Skeletal muscle tissue (tissue), 4 donors: ENCODE measurements around the gene TRIM34. TPM values are rescaled to one million over a fixed set of nuclear protein-coding genes. Genes with fewer than 3 reads are reported as not detected.
"Not testable (repeated sequence)": the region's sequence is repeated elsewhere in the genome, so short reads cannot be mapped to it uniquely, and the experiment has no call there.

ENCODE experiments used
- H3K27ac ChIP-seq: one replicate; pipeline ENCODE4 v1.7.0; 2013; ENCODE audit warnings: mild to moderate bottlenecking, low read depth, low read length, inconsistent platforms
- H3K27me3 ChIP-seq, 3 donors: one replicate each; pipeline ENCODE4 v1.7.0; 2013; ENCODE audit warnings: low read length in 3 of 3; ENCODE audit not compliant: control insufficient read depth in 3 of 3, insufficient read depth in 3 of 3
- H3K36me3 ChIP-seq, 3 donors: one replicate each; pipeline ENCODE4 v1.7.0; 2013; ENCODE audit warnings: low read length in 3 of 3; ENCODE audit not compliant: control insufficient read depth in 3 of 3, insufficient read depth in 3 of 3
- H3K4me1 ChIP-seq, 3 donors: one replicate each; pipeline ENCODE4 v1.7.0; 2013; ENCODE audit warnings: low read length in 3 of 3, mild to moderate bottlenecking in 3 of 3; ENCODE audit not compliant: control insufficient read depth in 3 of 3, insufficient read depth in 3 of 3
- H3K4me3 ChIP-seq, 3 donors: one replicate each; pipeline ENCODE4 v1.7.0; 2013; ENCODE audit warnings: low read length in 3 of 3
- H3K9ac ChIP-seq, 3 donors: one replicate each; pipeline ENCODE4 v1.7.0; 2013; ENCODE audit warnings: low read length in 3 of 3, mild to moderate bottlenecking in 3 of 3, moderate library complexity in 2 of 3, low read depth in 1 of 3
- H3K9me3 ChIP-seq, 3 donors: one replicate each; pipeline ENCODE4 v1.7.0; 2013; ENCODE audit warnings: low read length in 3 of 3; ENCODE audit not compliant: control insufficient read depth in 3 of 3
- total RNA-seq: library from RNA; depleted of rRNA; stranded (reverse); fragments of >200 nt; gene quantifications from one replicate; pipeline ENCODE4 v1.2.3, GENCODE V29; 2014
- donor health status: Osteomylitis.

The TRIM34 gene
- total RNA-seq, 1 donor from 2014 or later = 6.8 TPM

GRCh38 chr11:5690736-5691135 lies 65.9 kb downstream of the TRIM34 start:
- Histone ChIP-seq H3K36me3 (no peaks in the 10 kb centered on the region), H3K9me3 (no peaks in the 10 kb centered on the region), H3K9ac (peak overlapping the region; percentile 35 to 52 (median 52)), H3K27ac (peak overlapping the region; percentile 83), H3K4me1 (peaks cover 0 to 7% (median 0%) of the 10 kb centered on the region in 3 donors), H3K27me3 (no peaks in the 10 kb centered on the region), H3K4me3 (peak overlapping the region; percentile 62 to 64 (median 63))

- Histone ChIP-seq H3K9ac (peak overlapping the region in 2 of 3 donors; percentile 35 to 52), H3K4me3 (peak overlapping the region; percentile 62 to 64 (median 63)), H3K27ac (peak overlapping the region; percentile 83)
- not testable (repeated sequence) for H3K36me3 ChIP-seq, H3K27me3 ChIP-seq, H3K4me1 ChIP-seq, H3K9me3 ChIP-seq
Observed at GRCh38 chr11:5691238-5691963, 66.6 kb downstream of the TRIM34 start.

GRCh38 chr11:5691964-5692361 lies 67.2 kb downstream of the TRIM34 start:
- Histone ChIP-seq H3K4me3 (peak overlapping the region in 1 of 3 donors; percentile 8), H3K27ac (no peak overlapping the region), H3K9ac (no peak overlapping the region)

More at GRCh38 chr11:5691964-5692361, 67.2 kb downstream of the TRIM34 start:
- Histone ChIP-seq H3K27me3 (no peaks in the 10 kb centered on the region), H3K36me3 (peaks cover 0 to 6% (median 5%) of the 10 kb centered on the region in 3 donors), H3K4me1 (peaks cover 0 to 7% (median 0%) of the 10 kb centered on the region in 3 donors), H3K9me3 (no peaks in the 10 kb centered on the region)

Other genes with a start within 250 kb of the TRIM34 start
- gene OR51M1, start 241.2 kb upstream of the TRIM34 start, total RNA-seq = not detected
- gene OR51Q1, start 202.9 kb upstream of the TRIM34 start, total RNA-seq = not detected
- 0.52 TPM for gene OR51I1, start 183.5 kb upstream of the TRIM34 start, total RNA-seq
- gene OR51I2, start 175.7 kb upstream of the TRIM34 start, total RNA-seq = not detected
- not detected for gene OR52D1, start 136.3 kb upstream of the TRIM34 start, total RNA-seq
- gene UBQLN3, start 115.0 kb upstream of the TRIM34 start, total RNA-seq = 0.52 TPM
- under 0.01 TPM for gene UBQLNL, start 108.3 kb upstream of the TRIM34 start, total RNA-seq
- gene OR52H1, start 76.5 kb upstream of the TRIM34 start, total RNA-seq = 0.52 TPM
- not detected for gene OR52B6, start 44.1 kb upstream of the TRIM34 start, total RNA-seq
- 1.6 TPM for gene TRIM6, start 28.4 kb upstream of the TRIM34 start, total RNA-seq
- 12.5 TPM for gene TRIM5, start 60.1 kb downstream of the TRIM34 start, total RNA-seq
- 13.0 TPM for gene TRIM22, start 64.8 kb downstream of the TRIM34 start, total RNA-seq
- gene OR56B1, start 111.4 kb downstream of the TRIM34 start, total RNA-seq = not detected
- gene OR52N4, start 129.2 kb downstream of the TRIM34 start, total RNA-seq = not detected
- gene OR52N5, start 158.4 kb downstream of the TRIM34 start, total RNA-seq = not detected
- gene OR52N1, start 166.3 kb downstream of the TRIM34 start, total RNA-seq = not detected
- not detected for gene OR52N2, start 183.9 kb downstream of the TRIM34 start, total RNA-seq
- gene OR52E6, start 216.9 kb downstream of the TRIM34 start, total RNA-seq = not detected
- gene OR52E8, start 232.7 kb downstream of the TRIM34 start, total RNA-seq = not detected